WTC11 (cell line): ENCODE data around the gene UCHL5. TPM values are rescaled to one million over a fixed set of nuclear protein-coding genes. Genes with fewer than 3 reads are reported as not detected.

ENCODE experiments used
- ATAC-seq: fragments of 200-7000 bp; cut with Tn5 transposase; 2 replicates; pipeline ENCODE4 v1.10.0; 2021; ENCODE audit warnings: mild to moderate bottlenecking, moderate library complexity
- CTCF ChIA-PET: fragments of 300-600 bp; sonication (Branson Sonifier 250); formaldehyde crosslinking; loops from one replicate; lab custom pipeline; 2021; ENCODE audit warnings: antibody characterized with exemption; lab: Charles Lee
- POLR2A ChIA-PET: fragments of 350-600 bp; sonication (Branson Sonifier 250); formaldehyde crosslinking; loops from one replicate; lab custom pipeline; 2021; ENCODE audit warnings: antibody characterized with exemption; lab: Charles Lee
- DNase-seq: peaks from one replicate; pipeline ENCODE4 v3.0.0; 2021; ENCODE audit warnings: low spot score
- H3K27ac Mint-ChIP-seq: 2 replicates; pipeline ENCODE4 v1.8.0; 2021; ENCODE audit warnings: mixed read lengths
- H3K27me3 Mint-ChIP-seq: 2 replicates; pipeline ENCODE4 v1.8.0; 2021; ENCODE audit warnings: low read depth, mild to moderate bottlenecking, moderate library complexity, mixed read lengths
- H3K36me3 Mint-ChIP-seq: 2 replicates; pipeline ENCODE4 v1.8.0; 2021; ENCODE audit warnings: mixed read lengths
- H3K4me1 Mint-ChIP-seq: 2 replicates; pipeline ENCODE4 v1.8.0; 2022; ENCODE audit warnings: mixed read lengths
- H3K4me3 Mint-ChIP-seq: 2 replicates; pipeline ENCODE4 v1.8.0; 2021; ENCODE audit warnings: mild to moderate bottlenecking, moderate library complexity, mixed read lengths
- H3K9me3 Mint-ChIP-seq: 2 replicates; pipeline ENCODE4 v1.8.0; 2021; ENCODE audit warnings: mixed read lengths
- EMX1 ChIP-seq: fragments of 250-450 bp; sonication (Bioruptor Pico); IDR thresholded peaks from 2 replicates; pipeline ENCODE4 v1.8.0; 2021; ENCODE audit warnings: mild to moderate bottlenecking
- ETV6 ChIP-seq: sonication (generic); formaldehyde crosslinking; IDR thresholded peaks from 2 replicates; pipeline ENCODE4 v1.8.1; 2022; ENCODE audit warnings: mild to moderate bottlenecking, missing genetic modification reagents
- FOXK1 ChIP-seq: sonication (generic); formaldehyde crosslinking; IDR thresholded peaks from 2 replicates; pipeline ENCODE4 v1.8.0; 2022; ENCODE audit warnings: mild to moderate bottlenecking, moderate library complexity, missing genetic modification reagents
- JAZF1 ChIP-seq: fragments of 250-450 bp; sonication (Bioruptor Pico); IDR thresholded peaks from 2 replicates; pipeline ENCODE4 v1.9.0; 2021; ENCODE audit warnings: moderate library complexity, mild to moderate bottlenecking, inconsistent platforms
- MXD4 ChIP-seq: fragments of 250-450 bp; sonication (Bioruptor Pico); IDR thresholded peaks from 2 replicates; pipeline ENCODE4 v1.8.0; 2021; ENCODE audit warnings: mild to moderate bottlenecking, moderate library complexity, borderline replicate concordance
- NR3C1 ChIP-seq: sonication (generic); formaldehyde crosslinking; conservative IDR thresholded peaks from 2 replicates; pipeline ENCODE4 v1.8.1; 2023; ENCODE audit warnings: low read depth, mild to moderate bottlenecking, missing genetic modification reagents
- SMAD4 ChIP-seq: sonication (generic); formaldehyde crosslinking; IDR thresholded peaks from 2 replicates; pipeline ENCODE4 v1.8.0; 2022; ENCODE audit warnings: mild to moderate bottlenecking, missing genetic modification reagents
- TEAD4 ChIP-seq: sonication (generic); formaldehyde crosslinking; IDR thresholded peaks from 2 replicates; pipeline ENCODE4 v1.8.0; 2022; ENCODE audit warnings: mild to moderate bottlenecking, missing genetic modification reagents
- TP53 ChIP-seq: sonication (generic); formaldehyde crosslinking; IDR thresholded peaks from 2 replicates; pipeline ENCODE4 v1.8.1; 2023; ENCODE audit warnings: mild to moderate bottlenecking, missing genetic modification reagents
- ZBTB21 ChIP-seq: sonication (generic); formaldehyde crosslinking; IDR thresholded peaks from 2 replicates; pipeline ENCODE4 v1.8.1; 2023; ENCODE audit warnings: mild to moderate bottlenecking, missing genetic modification reagents, borderline replicate concordance
- ZNF121 ChIP-seq: sonication (generic); formaldehyde crosslinking; IDR thresholded peaks from 2 replicates; pipeline ENCODE4 v1.8.0; 2023; ENCODE audit warnings: missing genetic modification reagents
- ZNF138 ChIP-seq: sonication (generic); formaldehyde crosslinking; conservative IDR thresholded peaks from 2 replicates; pipeline ENCODE4 v1.8.1; 2022; ENCODE audit warnings: mild to moderate bottlenecking, moderate library complexity, missing genetic modification reagents
- ZNF232 ChIP-seq: sonication (generic); formaldehyde crosslinking; IDR thresholded peaks from 2 replicates; pipeline ENCODE4 v1.8.0; 2022; ENCODE audit warnings: mild to moderate bottlenecking, missing genetic modification reagents
- total RNA-seq: library from RNA; stranded (reverse); gene quantifications from 3 replicates; pipeline ENCODE4 v1.2.3, GENCODE V29; 2021
- TF ChIP-seq, protein P1 (sequence below): fragments of 250-450 bp; sonication (Bioruptor Pico); IDR thresholded peaks from 2 replicates; pipeline ENCODE4 v1.9.0; 2021; ENCODE audit warnings: mild to moderate bottlenecking, borderline replicate concordance
- TF ChIP-seq, protein P2 (sequence below): sonication (generic); formaldehyde crosslinking; conservative IDR thresholded peaks from 2 replicates; pipeline ENCODE4 v1.8.1; 2022; ENCODE audit warnings: mild to moderate bottlenecking, missing genetic modification reagents
- TF ChIP-seq, protein P3 (sequence below): sonication (generic); formaldehyde crosslinking; IDR thresholded peaks from 2 replicates; pipeline ENCODE4 v1.8.0; 2022; ENCODE audit warnings: mild to moderate bottlenecking, missing genetic modification reagents
- TF ChIP-seq, protein P4 (sequence below): sonication (generic); formaldehyde crosslinking; IDR thresholded peaks from 2 replicates; pipeline ENCODE4 v1.8.0; 2022; ENCODE audit warnings: mild to moderate bottlenecking, missing genetic modification reagents
- TF ChIP-seq, protein P5 (sequence below): sonication (generic); formaldehyde crosslinking; IDR thresholded peaks from 2 replicates; pipeline ENCODE4 v1.8.1; 2023; ENCODE audit warnings: mild to moderate bottlenecking, missing genetic modification reagents

Gene UCHL5
- total RNA-seq, 1 experiment from 2014 or later = 41.5 TPM

DNA sequence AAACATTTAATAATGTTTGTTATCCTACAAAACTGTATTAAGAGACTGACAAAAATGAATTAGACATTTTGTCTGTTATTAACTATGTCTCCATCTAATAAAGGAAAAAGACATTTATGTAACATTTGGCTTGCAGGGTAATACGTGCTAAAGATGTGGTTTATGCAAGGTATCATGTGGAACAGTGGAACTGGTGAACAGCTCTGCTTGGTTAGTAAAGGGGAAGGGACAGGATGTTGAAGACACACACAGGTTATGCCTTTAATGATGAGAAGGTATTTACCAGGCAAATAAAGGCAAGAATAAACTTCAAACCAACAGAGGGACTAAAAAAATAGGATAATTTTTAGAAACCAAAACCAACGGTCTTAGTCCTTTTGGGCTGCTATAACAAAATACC is 93.1 kb downstream of the UCHL5 start (continued):
- TF ChIP-seq ZNF138 (CRISPR knock-in tag) = no peak
- no peak for TF ChIP-seq ETV6 (CRISPR knock-in tag)
- no peak for TF ChIP-seq JAZF1 (CRISPR knock-in tag)
- TF ChIP-seq, protein P1, sequence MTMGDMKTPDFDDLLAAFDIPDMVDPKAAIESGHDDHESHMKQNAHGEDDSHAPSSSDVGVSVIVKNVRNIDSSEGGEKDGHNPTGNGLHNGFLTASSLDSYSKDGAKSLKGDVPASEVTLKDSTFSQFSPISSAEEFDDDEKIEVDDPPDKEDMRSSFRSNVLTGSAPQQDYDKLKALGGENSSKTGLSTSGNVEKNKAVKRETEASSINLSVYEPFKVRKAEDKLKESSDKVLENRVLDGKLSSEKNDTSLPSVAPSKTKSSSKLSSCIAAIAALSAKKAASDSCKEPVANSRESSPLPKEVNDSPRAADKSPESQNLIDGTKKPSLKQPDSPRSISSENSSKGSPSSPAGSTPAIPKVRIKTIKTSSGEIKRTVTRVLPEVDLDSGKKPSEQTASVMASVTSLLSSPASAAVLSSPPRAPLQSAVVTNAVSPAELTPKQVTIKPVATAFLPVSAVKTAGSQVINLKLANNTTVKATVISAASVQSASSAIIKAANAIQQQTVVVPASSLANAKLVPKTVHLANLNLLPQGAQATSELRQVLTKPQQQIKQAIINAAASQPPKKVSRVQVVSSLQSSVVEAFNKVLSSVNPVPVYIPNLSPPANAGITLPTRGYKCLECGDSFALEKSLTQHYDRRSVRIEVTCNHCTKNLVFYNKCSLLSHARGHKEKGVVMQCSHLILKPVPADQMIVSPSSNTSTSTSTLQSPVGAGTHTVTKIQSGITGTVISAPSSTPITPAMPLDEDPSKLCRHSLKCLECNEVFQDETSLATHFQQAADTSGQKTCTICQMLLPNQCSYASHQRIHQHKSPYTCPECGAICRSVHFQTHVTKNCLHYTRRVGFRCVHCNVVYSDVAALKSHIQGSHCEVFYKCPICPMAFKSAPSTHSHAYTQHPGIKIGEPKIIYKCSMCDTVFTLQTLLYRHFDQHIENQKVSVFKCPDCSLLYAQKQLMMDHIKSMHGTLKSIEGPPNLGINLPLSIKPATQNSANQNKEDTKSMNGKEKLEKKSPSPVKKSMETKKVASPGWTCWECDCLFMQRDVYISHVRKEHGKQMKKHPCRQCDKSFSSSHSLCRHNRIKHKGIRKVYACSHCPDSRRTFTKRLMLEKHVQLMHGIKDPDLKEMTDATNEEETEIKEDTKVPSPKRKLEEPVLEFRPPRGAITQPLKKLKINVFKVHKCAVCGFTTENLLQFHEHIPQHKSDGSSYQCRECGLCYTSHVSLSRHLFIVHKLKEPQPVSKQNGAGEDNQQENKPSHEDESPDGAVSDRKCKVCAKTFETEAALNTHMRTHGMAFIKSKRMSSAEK (CRISPR knock-in tag) = no peak
- TF ChIP-seq MXD4 (CRISPR knock-in tag) = no peak
- TF ChIP-seq, protein P2, sequence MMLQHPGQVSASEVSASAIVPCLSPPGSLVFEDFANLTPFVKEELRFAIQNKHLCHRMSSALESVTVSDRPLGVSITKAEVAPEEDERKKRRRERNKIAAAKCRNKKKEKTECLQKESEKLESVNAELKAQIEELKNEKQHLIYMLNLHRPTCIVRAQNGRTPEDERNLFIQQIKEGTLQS (CRISPR knock-in tag) = no peak
- no peak for TF ChIP-seq FOXK1 (CRISPR knock-in tag)
- no peak for TF ChIP-seq SMAD4
- TF ChIP-seq TEAD4 (CRISPR knock-in tag) = no peak
- TF ChIP-seq TP53 (CRISPR knock-in tag) = no peak
- TF ChIP-seq ZNF121 = no peak
- no peak for TF ChIP-seq ZNF232 (CRISPR knock-in tag)
- TF ChIP-seq EMX1 (CRISPR knock-in tag) = no peak
- TF ChIP-seq, protein P3, sequence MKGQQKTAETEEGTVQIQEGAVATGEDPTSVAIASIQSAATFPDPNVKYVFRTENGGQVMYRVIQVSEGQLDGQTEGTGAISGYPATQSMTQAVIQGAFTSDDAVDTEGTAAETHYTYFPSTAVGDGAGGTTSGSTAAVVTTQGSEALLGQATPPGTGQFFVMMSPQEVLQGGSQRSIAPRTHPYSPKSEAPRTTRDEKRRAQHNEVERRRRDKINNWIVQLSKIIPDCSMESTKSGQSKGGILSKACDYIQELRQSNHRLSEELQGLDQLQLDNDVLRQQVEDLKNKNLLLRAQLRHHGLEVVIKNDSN = no peak

DNA sequence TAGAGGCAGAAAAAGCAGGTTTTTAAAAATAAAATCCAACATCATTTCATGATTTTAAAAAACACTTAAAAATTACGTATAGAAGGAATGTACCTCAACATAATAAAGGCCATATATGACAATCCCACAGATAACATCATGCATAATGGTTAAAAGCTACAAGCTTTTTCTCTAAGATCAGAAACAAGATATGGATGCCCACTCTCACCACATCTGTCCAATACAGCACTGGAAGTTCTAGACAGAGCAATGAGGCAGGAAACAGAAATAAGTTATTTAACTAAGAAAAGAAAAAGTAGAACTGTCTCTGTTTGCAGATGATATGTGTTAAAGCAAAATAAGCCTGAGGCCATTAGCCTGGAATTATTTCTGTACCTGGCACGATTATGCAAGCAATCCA is 96.3 kb downstream of the UCHL5 start:
- no peak for ATAC-seq
- POLR2A ChIA-PET = no interaction called here
- Mint-ChIP-seq H3K4me3 (no peak overlapping the region), H3K27ac (no peak overlapping the region), H3K4me1 (0 out of 2 replicates have a peak, but pooled peaks cover 2% of the 10 kb centered on the region), H3K27me3 (no peaks in the 10 kb centered on the region), H3K9me3 (no peaks in the 10 kb centered on the region), H3K36me3 (no peaks in the 10 kb centered on the region)
- DNase-seq = no peak
- no peak for TF ChIP-seq SMAD4
- no peak for TF ChIP-seq ZBTB21 (CRISPR knock-in tag)
- TF ChIP-seq, protein P4, sequence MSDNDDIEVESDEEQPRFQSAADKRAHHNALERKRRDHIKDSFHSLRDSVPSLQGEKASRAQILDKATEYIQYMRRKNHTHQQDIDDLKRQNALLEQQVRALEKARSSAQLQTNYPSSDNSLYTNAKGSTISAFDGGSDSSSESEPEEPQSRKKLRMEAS = no peak
- TF ChIP-seq, protein P5, sequence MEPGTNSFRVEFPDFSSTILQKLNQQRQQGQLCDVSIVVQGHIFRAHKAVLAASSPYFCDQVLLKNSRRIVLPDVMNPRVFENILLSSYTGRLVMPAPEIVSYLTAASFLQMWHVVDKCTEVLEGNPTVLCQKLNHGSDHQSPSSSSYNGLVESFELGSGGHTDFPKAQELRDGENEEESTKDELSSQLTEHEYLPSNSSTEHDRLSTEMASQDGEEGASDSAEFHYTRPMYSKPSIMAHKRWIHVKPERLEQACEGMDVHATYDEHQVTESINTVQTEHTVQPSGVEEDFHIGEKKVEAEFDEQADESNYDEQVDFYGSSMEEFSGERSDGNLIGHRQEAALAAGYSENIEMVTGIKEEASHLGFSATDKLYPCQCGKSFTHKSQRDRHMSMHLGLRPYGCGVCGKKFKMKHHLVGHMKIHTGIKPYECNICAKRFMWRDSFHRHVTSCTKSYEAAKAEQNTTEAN (CRISPR knock-in tag) = no peak
- TF ChIP-seq NR3C1 (CRISPR knock-in tag) = no peak
- CTCF ChIA-PET = no interaction called here

Other genes with a start within 250 kb of the UCHL5 start
- gene RO60, start 252 bp upstream of the UCHL5 start, total RNA-seq = 79.9 to 86.4 TPM (median 84.7 TPM) in 3 replicates
- 8.4 to 9.9 TPM (median 8.6 TPM) in 3 replicates for gene GLRX2, start 46.1 kb upstream of the UCHL5 start, total RNA-seq
- 50.7 to 57.1 TPM (median 51.6 TPM) in 3 replicates for gene CDC73, start 62.7 kb upstream of the UCHL5 start, total RNA-seq
- 0.05 TPM in 1 of 3 replicates, not detected in the others for gene B3GALT2, start 127.3 kb upstream of the UCHL5 start, total RNA-seq